Kidney tubule cell (primary cell): ENCODE data around the gene ZSCAN22.
"Not testable (repeated sequence)": the region's sequence is repeated elsewhere in the genome, so short reads cannot be mapped to it uniquely, and the experiment has no call there.

Source experiments
- DNase-seq: peaks from one replicate; pipeline ENCODE4 v3.0.0-alpha.2; 2018; ENCODE audit warnings: low spot score

Gene ZSCAN22

GRCh38 chr19:58326914-58327726 is at the start of gene ZSCAN22:
TSS of gene ZSCAN22 (plus strand) at chr19:58326994. CDS start at chr19:58334803, 7,809 bp downstream.
- DNase-seq: peak; percentile 97

- no peak for DNase-seq
These were observed 49.6 kb upstream of the ZSCAN22 start for GRCh38 chr19:58277197-58277596.

GRCh38 chr19:58277748-58278540 is 48.9 kb upstream of the ZSCAN22 start:
- no peak for DNase-seq

GRCh38 chr19:58278541-58279041 is 48.2 kb upstream of the ZSCAN22 start, which contains the start of gene ZNF8:
TSS of gene ZNF8 (plus strand) at chr19:58278955. CDS start at chr19:58279082, 127 bp downstream.
- peak; percentile 99 for DNase-seq

- DNase-seq: peak; percentile 61
These were observed 47.5 kb upstream of the ZSCAN22 start for GRCh38 chr19:58279042-58279924.

GRCh38 chr19:58279925-58280316 is 46.9 kb upstream of the ZSCAN22 start:
- DNase-seq: peak; percentile 60

- DNase-seq: no peak
These were observed 42.6 kb upstream of the ZSCAN22 start for GRCh38 chr19:58284199-58284598.

GRCh38 chr19:58291943-58292342 is 34.9 kb upstream of the ZSCAN22 start:
- DNase-seq: no peak

GRCh38 chr19:58294743-58295374 is 31.9 kb upstream of the ZSCAN22 start:
- no peak for DNase-seq

- DNase-seq: no peak
These were observed 30.7 kb upstream of the ZSCAN22 start for GRCh38 chr19:58296104-58296503.

GRCh38 chr19:58300620-58301019 is 26.2 kb upstream of the ZSCAN22 start:
- no peak for DNase-seq

- DNase-seq: no peak
These were observed 22.5 kb upstream of the ZSCAN22 start for GRCh38 chr19:58304255-58304654.

- DNase-seq: no peak
These were observed 22.1 kb upstream of the ZSCAN22 start for GRCh38 chr19:58304748-58305064.

- peak; percentile 98 for DNase-seq
These were observed 21.5 kb upstream of the ZSCAN22 start, which contains the start of gene ERVK3-1 for GRCh38 chr19:58305065-58305931. TSS of gene ERVK3-1 (plus strand) at chr19:58305377. CDS start at chr19:58312169, 6,792 bp downstream.

- no peak for DNase-seq
These were observed 20.9 kb upstream of the ZSCAN22 start for GRCh38 chr19:58305932-58306323.

GRCh38 chr19:58307736-58308135 is 19.1 kb upstream of the ZSCAN22 start:
- DNase-seq: no peak

- DNase-seq: not testable (repeated sequence)
These were observed 16.1 kb upstream of the ZSCAN22 start for GRCh38 chr19:58310685-58311084.

GRCh38 chr19:58311345-58311865 is 15.4 kb upstream of the ZSCAN22 start:
- DNase-seq: no peak

- DNase-seq: no peak
These were observed 11.2 kb upstream of the ZSCAN22 start for GRCh38 chr19:58315580-58315979.

- peak; percentile 47 for DNase-seq
These were observed 9.2 kb upstream of the ZSCAN22 start for GRCh38 chr19:58317476-58318072.
